Kidney (tissue), 14 donors: Measurements from ENCODE around the gene BAG5. TPM values are rescaled to one million over a fixed set of nuclear protein-coding genes. Genes with fewer than 3 reads are reported as not detected.

Source experiments
- DNase-seq, 5 donors: peaks; one replicate each; pipeline ENCODE4 v3.0.0-alpha.2; 2013 to 2020
- FAIRE-seq: peaks from 2 replicates; lab custom pipeline; 2012; peaks lifted over from hg19 to GRCh38; lab: Jason Lieb, UNC
- H3K27ac ChIP-seq, 2 donors: one replicate each; pipeline ENCODE4 v1.7.0; 2013; ENCODE audit warnings: low read depth in 2 of 2, low read length in 2 of 2, inconsistent platforms in 1 of 2
- H3K27me3 ChIP-seq: one replicate; pipeline ENCODE4 v1.7.1; 2013; ENCODE audit warnings: low read length, inconsistent platforms; ENCODE audit not compliant: control insufficient read depth, insufficient read depth
- H3K36me3 ChIP-seq, 3 donors: one replicate each; pipeline versions ENCODE4 v1.7.0 to v1.7.1; 2013; ENCODE audit warnings: low read length in 3 of 3, control low read depth in 1 of 3, inconsistent platforms in 1 of 3; ENCODE audit not compliant: insufficient read depth in 3 of 3, control insufficient read depth in 2 of 3
- H3K4me1 ChIP-seq, 3 donors: one replicate each; pipeline versions ENCODE4 v1.7.0 to v1.7.1; 2013; ENCODE audit warnings: low read length in 3 of 3, inconsistent platforms in 1 of 3, low read depth in 1 of 3; ENCODE audit not compliant: control insufficient read depth in 2 of 3, insufficient read depth in 2 of 3
- H3K4me3 ChIP-seq, 3 donors: one replicate each; pipeline versions ENCODE4 v1.7.0 to v1.8.1; 2013; ENCODE audit warnings: low read length in 3 of 3, control low read depth in 1 of 3, inconsistent platforms in 1 of 3
- H3K9ac ChIP-seq, 3 donors: one replicate each; pipeline versions ENCODE4 v1.7.0 to v1.7.1; 2013; ENCODE audit warnings: low read length in 3 of 3, control low read depth in 1 of 3, inconsistent platforms in 1 of 3
- H3K9me3 ChIP-seq, 3 donors: one replicate each; pipeline versions ENCODE4 v1.7.0 to v1.7.1; 2013; ENCODE audit warnings: low read length in 3 of 3, control low read depth in 1 of 3, inconsistent platforms in 1 of 3; ENCODE audit not compliant: control insufficient read depth in 2 of 3, insufficient read depth in 1 of 3
- CTCF ChIP-seq: IDR thresholded peaks from 3 replicates; pipeline ENCODE4 v1.5.1; 2012; ENCODE audit warnings: mild to moderate bottlenecking, moderate library complexity, borderline replicate concordance; ENCODE audit not compliant: insufficient read depth; ENCODE audit errors: extremely low read depth
- intact Hi-C: fragments of 100-400 bp; cut with DNase I; formaldehyde crosslinking; loops from one replicate; pipeline ENCODE4 v1.11.1; 2022
- polyA plus RNA-seq: library from polyadenylated mRNA; stranded (reverse); fragments of 350-450 nt; fragmentation: Illumina TruSeq; extraction: RNeasy Lipid Tissue Mini Kit (QIAGEN cat#74804); gene quantifications from one replicate; pipeline ENCODE4 v1.2.3, GENCODE V29; 2014; ENCODE audit warnings: low read depth, low replicate concordance; ENCODE audit not compliant: insufficient read depth
- total RNA-seq: library from RNA; stranded (reverse); fragmentation: NEBNext Ultra II Directional; extraction: Animal tissue kit (Norgen Biotek cat#: 25700); gene quantifications from one replicate; pipeline ENCODE4 v1.2.1, GENCODE V29; 2021
- donor health status: control.
- donor health status: control.
- donor health status: control.
- donor health status: control.
- donor health status: control.
- donor health status: DM: yes; HTN: yes; CAD: no.
- donor health status: Normal renal cell carcinoma (clear cell type).

The BAG5 gene
- total and polyA plus RNA-seq, 2 donors from 2014 or later: 17.1 to 64.5 TPM

GRCh38 chr14:103542605-103543088 lies 19.8 kb downstream of the BAG5 start:
- peak in 4 of 5 donors; percentile 65 to 87 (median 81) for DNase-seq
- H3K9ac ChIP-seq: no peak overlapping the region
- intact Hi-C loops: no loop called here
- H3K9me3 ChIP-seq: no peaks in the 10 kb centered on the region
- no peak for TF ChIP-seq CTCF
- H3K36me3 ChIP-seq: no peaks in the 10 kb centered on the region
- H3K27ac ChIP-seq: no peak overlapping the region
- FAIRE-seq: no peak
- H3K27me3 ChIP-seq: no peaks in the 10 kb centered on the region
- no peak overlapping the region for H3K4me3 ChIP-seq
- peaks cover 0 to 15% (median 0%) of the 10 kb centered on the region in 3 donors for H3K4me1 ChIP-seq

GRCh38 chr14:103541709-103542604 lies 20.5 kb downstream of the BAG5 start:
- H3K27me3 ChIP-seq: no peaks in the 10 kb centered on the region
- H3K36me3 ChIP-seq: no peaks in the 10 kb centered on the region
- peaks cover 0 to 15% (median 0%) of the 10 kb centered on the region in 3 donors for H3K4me1 ChIP-seq
- no peak for TF ChIP-seq CTCF
- H3K27ac ChIP-seq: no peak overlapping the region
- no peak overlapping the region for H3K4me3 ChIP-seq
- DNase-seq (peak in 3 of 5 donors; percentile 47 to 72 (median 70)), FAIRE-seq (no peak)
- intact Hi-C loops: no loop called here
- no peaks in the 10 kb centered on the region for H3K9me3 ChIP-seq
- no peak overlapping the region for H3K9ac ChIP-seq

GRCh38 chr14:103540821-103541708 lies 21.4 kb downstream of the BAG5 start:
- DNase-seq: peak in 2 of 5 donors; percentile 1 to 78
- Histone ChIP-seq H3K9me3 (no peaks in the 10 kb centered on the region), H3K4me3 (no peak overlapping the region), H3K27ac (no peak overlapping the region), H3K4me1 (peaks cover 0 to 15% (median 0%) of the 10 kb centered on the region in 3 donors), H3K9ac (no peak overlapping the region), H3K36me3 (no peaks in the 10 kb centered on the region), H3K27me3 (no peaks in the 10 kb centered on the region)
- no peak for FAIRE-seq
- intact Hi-C loops: no loop called here
- TF ChIP-seq CTCF: no peak
